ENCODE measurements around the gene RIMS1. TPM values are rescaled to one million over a fixed set of nuclear protein-coding genes. Genes with fewer than 3 reads are reported as not detected.

Gene RIMS1
- total RNA-seq, 3 donors from 2014 or later (not counting 1 experiment from before 2014, with no cell fraction given): not detected

- intact Hi-C loops (cut with micrococcal nuclease): no loop called here
- Histone ChIP-seq H3K36me3 (ENCODE audit: control insufficient read depth, insufficient read depth, low read length) (no peaks in the 10 kb centered on the region), H3K27me3 (ENCODE audit: control insufficient read depth, insufficient read depth, low read length) (no peaks in the 10 kb centered on the region), H3K27ac (ENCODE audit: low read length) (no peak overlapping the region), H3K9me3 (ENCODE audit: control insufficient read depth, insufficient read depth, low read length) (no peaks in the 10 kb centered on the region), H3K4me3 (ENCODE audit: low read length) (no peak overlapping the region), H3K4me1 (ENCODE audit: control insufficient read depth, insufficient read depth, low read length) (no peaks in the 10 kb centered on the region)
- no peak for ATAC-seq
- Mint-ChIP-seq H3K4me3 (no peak overlapping the region), H3K27me3 (ENCODE audit: low read depth in 2 of 2) (peaks cover 3 to 7% of the 10 kb centered on the region in 2 donors), H3K9me3 (peaks cover 0 to 2% of the 10 kb centered on the region in 2 donors), H3K27ac (no peak overlapping the region), H3K4me1 (no peaks in the 10 kb centered on the region), H3K36me3 (no peaks in the 10 kb centered on the region)
- 89% methylated on average over 2 of the region's 2 CpGs for WGBS (ENCODE audit: insufficient coverage)
- no peak for TF ChIP-seq CTCF (IDR thresholded peaks at IDR 0.05)
- no peak for DNase-seq
These were observed 490.4 kb downstream of the RIMS1 start for GRCh38 chr6:72376736-72377135.

- TF ChIP-seq CTCF (IDR thresholded peaks at IDR 0.05): no peak
- no peak overlapping the region for H3K4me3 Mint-ChIP-seq
- DNase-seq (no peak), ATAC-seq (no peak)
- Histone ChIP-seq H3K4me3 (ENCODE audit: low read length) (no peak overlapping the region), H3K4me1 (ENCODE audit: control insufficient read depth, insufficient read depth, low read length) (no peaks in the 10 kb centered on the region), H3K27ac (ENCODE audit: low read length) (no peak overlapping the region), H3K9me3 (ENCODE audit: control insufficient read depth, insufficient read depth, low read length) (no peaks in the 10 kb centered on the region), H3K36me3 (ENCODE audit: control insufficient read depth, insufficient read depth, low read length) (no peaks in the 10 kb centered on the region), H3K27me3 (ENCODE audit: control insufficient read depth, insufficient read depth, low read length) (no peaks in the 10 kb centered on the region)
- H3K27me3 Mint-ChIP-seq (ENCODE audit: low read depth in 2 of 2): peaks cover 4 to 11% of the 10 kb centered on the region in 2 donors
- WGBS (ENCODE audit: insufficient coverage): 85% methylated on average over 5 of the region's 6 CpGs
- H3K36me3 Mint-ChIP-seq: no peaks in the 10 kb centered on the region
- no peaks in the 10 kb centered on the region for H3K9me3 Mint-ChIP-seq
- intact Hi-C loops (cut with micrococcal nuclease): no loop called here
- H3K4me1 Mint-ChIP-seq: no peaks in the 10 kb centered on the region
- no peak overlapping the region for H3K27ac Mint-ChIP-seq
These were observed 494.7 kb downstream of the RIMS1 start for GRCh38 chr6:72381076-72381475.

GRCh38 chr6:72382602-72383529 is 496.5 kb downstream of the RIMS1 start:
- H3K27me3 ChIP-seq (ENCODE audit: control insufficient read depth, insufficient read depth, low read length): peaks cover 2% of the 10 kb centered on the region
- TF ChIP-seq CTCF (IDR thresholded peaks at IDR 0.05): no peak
- H3K36me3 ChIP-seq (ENCODE audit: control insufficient read depth, insufficient read depth, low read length): no peaks in the 10 kb centered on the region
- Mint-ChIP-seq H3K4me3 (no peak overlapping the region), H3K4me1 (no peaks in the 10 kb centered on the region), H3K36me3 (no peaks in the 10 kb centered on the region), H3K9me3 (no peaks in the 10 kb centered on the region), H3K27ac (no peak overlapping the region), H3K27me3 (ENCODE audit: low read depth in 2 of 2) (peaks cover 7 to 11% of the 10 kb centered on the region in 2 donors)
- H3K27ac ChIP-seq (ENCODE audit: low read length): peak overlapping the region; percentile 5
- no peaks in the 10 kb centered on the region for H3K9me3 ChIP-seq (ENCODE audit: control insufficient read depth, insufficient read depth, low read length)
- intact Hi-C loops (cut with micrococcal nuclease): no loop called here
- H3K4me3 ChIP-seq (ENCODE audit: low read length): no peak overlapping the region
- DNase-seq (no peak), ATAC-seq (no peak)
- no peaks in the 10 kb centered on the region for H3K4me1 ChIP-seq (ENCODE audit: control insufficient read depth, insufficient read depth, low read length)
- 59% methylated on average over 4 of the region's 4 CpGs for WGBS (ENCODE audit: insufficient coverage)
